NT2/D1 (cell line): ENCODE data around the gene PCDHGA12.

Experiments used
- SUZ12 ChIP-seq: IDR thresholded peaks from 2 replicates; pipeline ENCODE4 v1.6.1; 2011; ENCODE audit not compliant: insufficient read length, insufficient read depth; ENCODE audit errors: extremely low read depth
- YY1 ChIP-seq: IDR thresholded peaks from 2 replicates; pipeline ENCODE4 v1.6.1; 2011; ENCODE audit not compliant: insufficient read length, insufficient read depth
- ZNF274 ChIP-seq: IDR thresholded peaks from 2 replicates; pipeline ENCODE4 v1.6.1; 2011; ENCODE audit warnings: mild to moderate bottlenecking, low read depth, low read length

DNA sequence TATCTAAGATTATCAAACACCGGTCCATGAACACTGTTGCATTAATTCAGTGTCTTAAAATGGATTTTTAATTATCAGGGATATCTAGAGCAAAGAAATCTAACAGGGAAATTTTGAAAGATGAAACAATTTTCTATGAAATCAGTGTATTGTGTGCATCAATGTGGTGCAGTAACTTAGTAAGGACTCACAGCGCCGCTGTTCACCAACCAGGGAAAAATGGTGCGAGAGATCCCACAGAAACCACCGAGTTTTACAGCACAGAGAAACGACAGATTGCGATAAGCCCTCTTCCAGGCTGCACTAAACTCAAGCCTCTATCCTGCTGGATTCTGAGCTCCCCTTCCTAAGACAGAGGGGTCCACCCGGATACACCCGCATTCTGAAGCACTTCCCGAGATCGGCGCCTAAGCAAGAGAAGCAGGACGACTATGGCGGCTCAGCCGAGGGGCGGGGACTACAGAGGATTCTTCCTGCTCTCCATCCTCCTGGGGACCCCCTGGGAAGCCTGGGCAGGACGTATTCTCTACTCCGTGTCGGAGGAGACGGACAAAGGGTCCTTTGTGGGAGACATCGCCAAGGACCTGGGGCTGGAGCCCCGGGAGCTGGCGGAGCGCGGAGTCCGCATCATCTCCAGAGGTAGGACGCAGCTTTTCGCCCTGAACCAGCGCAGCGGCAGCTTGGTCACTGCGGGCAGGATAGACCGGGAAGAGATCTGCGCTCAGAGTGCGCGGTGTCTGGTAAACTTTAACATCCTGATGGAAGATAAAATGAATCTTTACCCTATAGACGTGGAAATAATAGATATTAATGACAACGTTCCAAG lies 47.6 kb upstream of the PCDHGA12 start, which contains the start of gene PCDHGA7:
- TF ChIP-seq YY1 (no peak), ZNF274 (no peak), SUZ12 (no peak)
